ENCODE data around the gene SPACA4. TPM values are rescaled to one million over a fixed set of nuclear protein-coding genes. Genes with fewer than 3 reads are reported as not detected.

Gene SPACA4
- total RNA-seq, 1 experiment from 2014 or later = not detected

DNA sequence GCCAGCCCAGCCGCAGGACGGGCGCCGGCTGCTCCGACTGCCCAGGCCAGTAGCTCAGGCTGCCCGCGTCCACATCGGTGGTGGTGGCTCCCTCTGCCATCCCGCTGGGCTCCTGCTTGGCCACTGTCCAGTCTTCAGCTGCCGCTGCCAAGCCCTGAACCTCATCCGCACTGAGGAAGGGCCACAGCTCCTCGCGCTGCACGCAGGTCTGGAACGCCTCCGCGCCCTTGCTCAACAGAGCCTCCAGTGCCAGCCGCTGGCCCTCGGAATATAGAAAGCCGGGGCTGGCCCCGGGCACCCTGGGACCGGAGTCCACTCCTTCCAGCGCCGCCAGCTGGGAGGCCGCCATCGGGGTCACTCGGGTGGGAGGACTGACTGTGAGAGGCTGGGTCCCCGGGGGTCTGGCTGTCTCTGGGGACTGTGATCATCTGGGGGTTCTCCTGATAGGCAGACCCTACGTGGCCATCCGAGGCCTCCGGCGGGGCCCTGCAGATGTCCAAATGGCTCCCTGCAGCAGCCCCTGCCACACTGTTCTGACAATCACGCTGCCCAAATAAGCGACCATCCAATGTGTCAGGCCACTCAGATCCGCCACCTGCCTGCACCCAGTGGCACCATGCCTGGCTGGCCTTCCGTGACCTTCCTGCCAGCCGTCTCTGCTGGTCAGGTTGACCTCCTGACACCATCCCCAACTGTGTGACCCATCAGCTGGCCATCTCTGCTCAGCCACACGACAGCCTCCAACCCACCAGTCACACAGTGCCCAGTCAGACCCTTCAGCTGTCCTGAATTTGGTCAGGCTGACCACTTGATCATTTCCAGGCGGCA lies 6.7 kb downstream of the SPACA4 start:
- POLR2A ChIA-PET = no interaction called here
- Mint-ChIP-seq H3K36me3 (ENCODE audit: insufficient read depth, unreplicated experiment) (peaks cover 88% of the 10 kb centered on the region), H3K9me3 (ENCODE audit: unreplicated experiment) (no peaks in the 10 kb centered on the region), H3K4me3 (ENCODE audit: unreplicated experiment) (peak overlapping the region; percentile 50), H3K27me3 (ENCODE audit: insufficient read depth, unreplicated experiment) (no peaks in the 10 kb centered on the region), H3K4me1 (ENCODE audit: low read depth, unreplicated experiment) (peaks cover 23% of the 10 kb centered on the region), H3K27ac (ENCODE audit: unreplicated experiment) (peak overlapping the region; percentile 98)
- H3K9me3 ChIP-seq = no peaks in the 10 kb centered on the region
- peaks cover 13% of the 10 kb centered on the region for H3K36me3 ChIP-seq (ENCODE audit: control insufficient read depth, insufficient read depth, low read length)
- H3K4me3 ChIP-seq (ENCODE audit: low read depth, low read length) = no peak overlapping the region
- intact Hi-C loops (cut with micrococcal nuclease; ENCODE audit: unreplicated experiment) = no loop called here
- CTCF ChIA-PET = interaction anchor here (0.5 kb wide), 1 partner anchor 350 kb away, joined by 3 read pairs; no protein-coding TSS in a partner anchor
- TF ChIP-seq, protein P1, sequence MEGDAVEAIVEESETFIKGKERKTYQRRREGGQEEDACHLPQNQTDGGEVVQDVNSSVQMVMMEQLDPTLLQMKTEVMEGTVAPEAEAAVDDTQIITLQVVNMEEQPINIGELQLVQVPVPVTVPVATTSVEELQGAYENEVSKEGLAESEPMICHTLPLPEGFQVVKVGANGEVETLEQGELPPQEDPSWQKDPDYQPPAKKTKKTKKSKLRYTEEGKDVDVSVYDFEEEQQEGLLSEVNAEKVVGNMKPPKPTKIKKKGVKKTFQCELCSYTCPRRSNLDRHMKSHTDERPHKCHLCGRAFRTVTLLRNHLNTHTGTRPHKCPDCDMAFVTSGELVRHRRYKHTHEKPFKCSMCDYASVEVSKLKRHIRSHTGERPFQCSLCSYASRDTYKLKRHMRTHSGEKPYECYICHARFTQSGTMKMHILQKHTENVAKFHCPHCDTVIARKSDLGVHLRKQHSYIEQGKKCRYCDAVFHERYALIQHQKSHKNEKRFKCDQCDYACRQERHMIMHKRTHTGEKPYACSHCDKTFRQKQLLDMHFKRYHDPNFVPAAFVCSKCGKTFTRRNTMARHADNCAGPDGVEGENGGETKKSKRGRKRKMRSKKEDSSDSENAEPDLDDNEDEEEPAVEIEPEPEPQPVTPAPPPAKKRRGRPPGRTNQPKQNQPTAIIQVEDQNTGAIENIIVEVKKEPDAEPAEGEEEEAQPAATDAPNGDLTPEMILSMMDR (IDR thresholded peaks at IDR 0.05; ENCODE audit: insufficient read depth in 1 of 2, low read depth in 1 of 2, low read length in 1 of 2, severe bottlenecking in 1 of 2, unreplicated experiment in 1 of 2) = no peak
- DNase-seq = no peak
- H3K4me1 ChIP-seq = peaks cover 25% of the 10 kb centered on the region
- H3K27me3 ChIP-seq (replicated peaks; ENCODE audit: control insufficient read depth, insufficient read depth, low read length) = no peaks in the 10 kb centered on the region
- no TSS peak for BruUV-seq (replicated peaks)

DNA sequence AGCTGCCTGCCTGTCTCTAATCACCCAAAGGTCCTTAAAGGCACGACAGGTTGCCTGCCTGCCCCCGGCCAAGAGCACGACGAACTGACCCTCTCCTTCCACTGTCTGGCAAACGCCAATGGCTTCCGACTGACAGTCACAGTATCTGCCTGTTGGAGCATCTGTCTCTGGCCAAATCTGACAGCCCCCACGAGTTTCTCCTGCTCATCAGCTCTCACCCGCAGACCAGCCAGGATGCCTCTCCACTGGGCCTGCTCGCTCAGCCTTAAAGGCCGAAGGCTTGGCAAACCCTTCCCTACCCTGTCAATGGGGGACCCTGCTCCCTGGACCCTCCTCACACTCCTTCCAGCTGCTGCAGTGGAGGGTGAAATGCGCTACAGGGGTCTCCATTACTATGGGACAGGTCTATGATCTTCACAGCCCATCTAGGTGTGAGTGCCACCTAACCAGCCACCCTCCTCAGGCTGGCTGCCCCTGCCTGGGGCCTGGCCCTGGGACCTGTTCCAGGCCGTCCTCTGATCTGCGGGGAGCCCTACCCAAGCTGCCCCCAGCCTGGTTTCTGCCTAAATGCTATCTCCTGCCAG lies 7.4 kb downstream of the SPACA4 start:
- intact Hi-C loops (cut with micrococcal nuclease; ENCODE audit: unreplicated experiment) = no loop called here
- Histone ChIP-seq H3K4me3 (ENCODE audit: low read depth, low read length) (no peak overlapping the region), H3K36me3 (ENCODE audit: control insufficient read depth, insufficient read depth, low read length) (peaks cover 13% of the 10 kb centered on the region), H3K9me3 (no peaks in the 10 kb centered on the region), H3K27me3 (replicated peaks; ENCODE audit: control insufficient read depth, insufficient read depth, low read length) (no peaks in the 10 kb centered on the region), H3K4me1 (peaks cover 25% of the 10 kb centered on the region)
- H3K4me1 Mint-ChIP-seq (ENCODE audit: low read depth, unreplicated experiment) = peaks cover 19% of the 10 kb centered on the region
- H3K36me3 Mint-ChIP-seq (ENCODE audit: insufficient read depth, unreplicated experiment) = peaks cover 92% of the 10 kb centered on the region
- DNase-seq = no peak
- ChIA-PET CTCF (interaction anchor here (0.5 to 0.9 kb wide), 2 partner anchors 30 to 350 kb away, joined by 3 read pairs; no protein-coding TSS in a partner anchor), POLR2A (no interaction called here)
- BruUV-seq (replicated peaks) = no TSS peak
- H3K27ac Mint-ChIP-seq (ENCODE audit: unreplicated experiment) = peak overlapping the region; percentile 98
- H3K4me3 Mint-ChIP-seq (ENCODE audit: unreplicated experiment) = peak overlapping the region; percentile 50
- TF ChIP-seq, protein P1 (IDR thresholded peaks at IDR 0.05; ENCODE audit: insufficient read depth in 1 of 2, low read depth in 1 of 2, low read length in 1 of 2, severe bottlenecking in 1 of 2, unreplicated experiment in 1 of 2) = no peak
- H3K9me3 Mint-ChIP-seq (ENCODE audit: unreplicated experiment) = no peaks in the 10 kb centered on the region
- H3K27me3 Mint-ChIP-seq (ENCODE audit: insufficient read depth, unreplicated experiment) = no peaks in the 10 kb centered on the region

DNA sequence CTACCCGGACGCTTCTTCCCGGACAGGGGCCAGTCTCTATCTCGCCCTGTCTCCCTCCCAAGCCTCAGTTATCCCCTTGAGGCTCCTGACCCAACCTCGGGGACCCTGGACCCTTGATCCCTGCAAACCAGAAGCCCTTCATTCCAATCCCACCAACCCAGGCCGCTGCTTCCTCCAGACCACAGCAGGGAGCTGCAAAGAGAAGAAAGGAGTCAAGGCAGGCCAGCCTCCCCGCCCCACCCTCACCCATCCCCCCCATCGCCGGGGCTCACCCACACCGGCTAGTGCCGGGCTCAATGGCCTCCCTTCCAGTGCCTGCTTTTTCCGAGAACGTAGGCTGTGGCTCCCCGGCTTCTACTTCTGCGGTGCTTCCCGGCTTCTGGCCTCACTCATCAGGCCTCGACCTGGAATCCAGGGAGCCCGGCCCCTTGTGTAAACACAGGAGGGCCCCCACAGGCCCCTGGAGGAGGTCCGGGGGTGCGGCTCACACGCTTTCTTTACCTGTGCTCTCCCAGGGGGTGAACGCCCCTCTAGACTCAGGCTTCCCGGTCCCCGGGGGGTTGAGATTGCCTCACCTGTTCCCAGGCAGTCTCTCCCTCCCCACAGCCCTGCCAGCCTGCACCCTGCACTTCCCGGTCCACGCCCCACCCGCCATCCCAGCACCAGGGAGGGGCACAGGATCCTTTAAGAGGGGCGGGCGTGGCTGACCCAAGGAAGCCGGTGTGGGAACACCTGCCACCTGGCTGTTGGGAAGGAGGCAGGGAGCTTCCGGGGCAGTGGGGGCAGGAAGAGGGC lies 8.1 kb downstream of the SPACA4 start, which contains the start of gene FAM83E:
TSS of gene FAM83E (minus strand) at position 641 of the 795 bp plus-strand sequence. CDS start 1,704 bp downstream, outside the sequence.
- intact Hi-C loops (cut with micrococcal nuclease; ENCODE audit: unreplicated experiment) = no loop called here
- no peaks in the 10 kb centered on the region for H3K27me3 Mint-ChIP-seq (ENCODE audit: insufficient read depth, unreplicated experiment)
- BruUV-seq (replicated peaks) = no TSS peak
- H3K9me3 Mint-ChIP-seq (ENCODE audit: unreplicated experiment) = no peaks in the 10 kb centered on the region
- POLR2A ChIA-PET = no interaction called here
- H3K27me3 ChIP-seq (replicated peaks; ENCODE audit: control insufficient read depth, insufficient read depth, low read length) = no peaks in the 10 kb centered on the region
- H3K4me3 ChIP-seq (ENCODE audit: low read depth, low read length) = no peak within 1 kb of the TSS
- DNase-seq = peak; percentile 50 to 76
- H3K4me1 Mint-ChIP-seq (ENCODE audit: low read depth, unreplicated experiment) = peaks cover 23% of the 10 kb centered on the region
- H3K4me1 ChIP-seq = peaks cover 26% of the 10 kb centered on the region
- CTCF ChIA-PET = interaction anchor here (0.6 to 0.9 kb wide), 2 partner anchors 12 to 30 kb away, joined by 3 read pairs; no protein-coding TSS in a partner anchor
- H3K4me3 Mint-ChIP-seq (ENCODE audit: unreplicated experiment) = peak within 1 kb of the TSS; percentile 96
- peaks cover 13% of the 10 kb centered on the region for H3K36me3 ChIP-seq (ENCODE audit: control insufficient read depth, insufficient read depth, low read length)
- no peaks in the 10 kb centered on the region for H3K9me3 ChIP-seq
- TF ChIP-seq, protein P1 (IDR thresholded peaks at IDR 0.05; ENCODE audit: insufficient read depth in 1 of 2, low read depth in 1 of 2, low read length in 1 of 2, severe bottlenecking in 1 of 2, unreplicated experiment in 1 of 2) = no peak
- H3K27ac Mint-ChIP-seq (ENCODE audit: unreplicated experiment) = peak within 1 kb of the TSS; percentile 98
- peaks cover 92% of the 10 kb centered on the region for H3K36me3 Mint-ChIP-seq (ENCODE audit: insufficient read depth, unreplicated experiment)
